Measurements from ENCODE around the gene RILPL1.
"Not testable (repeated sequence)": the region's sequence is repeated elsewhere in the genome, so short reads cannot be mapped to it uniquely, and the experiment has no call there.

RILPL1 gene

DNA sequence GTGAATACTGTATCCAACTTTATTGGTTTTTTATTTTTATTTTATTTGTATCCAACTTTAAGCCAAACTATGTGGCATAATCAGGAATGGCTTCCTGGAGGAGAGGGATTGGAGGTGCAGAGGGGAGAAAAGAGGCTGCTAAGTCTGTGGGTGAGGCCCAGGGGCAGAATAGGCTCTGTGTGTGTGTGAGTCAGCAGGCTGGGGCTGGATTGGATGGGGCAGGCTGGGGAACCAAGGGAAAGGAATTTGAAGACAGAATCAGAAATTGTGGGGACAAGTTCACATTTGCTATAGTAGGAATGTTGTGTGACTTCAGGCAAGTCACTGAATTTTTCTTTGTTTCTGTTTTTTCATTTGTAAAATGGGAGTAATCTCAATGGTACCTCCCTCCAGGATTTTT lies 12.8 kb upstream of the RILPL1 start:
- Histone ChIP-seq H3K9me3 (no peaks in the 10 kb centered on the region), H3K36me3 (no peaks in the 10 kb centered on the region), H3K4me1 (no peaks in the 10 kb centered on the region), H3K4me3 (ENCODE audit: low read depth, low read length) (no peak overlapping the region), H3K27me3 (no peaks in the 10 kb centered on the region)
- TF ChIP-seq, protein P1, sequence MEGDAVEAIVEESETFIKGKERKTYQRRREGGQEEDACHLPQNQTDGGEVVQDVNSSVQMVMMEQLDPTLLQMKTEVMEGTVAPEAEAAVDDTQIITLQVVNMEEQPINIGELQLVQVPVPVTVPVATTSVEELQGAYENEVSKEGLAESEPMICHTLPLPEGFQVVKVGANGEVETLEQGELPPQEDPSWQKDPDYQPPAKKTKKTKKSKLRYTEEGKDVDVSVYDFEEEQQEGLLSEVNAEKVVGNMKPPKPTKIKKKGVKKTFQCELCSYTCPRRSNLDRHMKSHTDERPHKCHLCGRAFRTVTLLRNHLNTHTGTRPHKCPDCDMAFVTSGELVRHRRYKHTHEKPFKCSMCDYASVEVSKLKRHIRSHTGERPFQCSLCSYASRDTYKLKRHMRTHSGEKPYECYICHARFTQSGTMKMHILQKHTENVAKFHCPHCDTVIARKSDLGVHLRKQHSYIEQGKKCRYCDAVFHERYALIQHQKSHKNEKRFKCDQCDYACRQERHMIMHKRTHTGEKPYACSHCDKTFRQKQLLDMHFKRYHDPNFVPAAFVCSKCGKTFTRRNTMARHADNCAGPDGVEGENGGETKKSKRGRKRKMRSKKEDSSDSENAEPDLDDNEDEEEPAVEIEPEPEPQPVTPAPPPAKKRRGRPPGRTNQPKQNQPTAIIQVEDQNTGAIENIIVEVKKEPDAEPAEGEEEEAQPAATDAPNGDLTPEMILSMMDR (IDR thresholded peaks at IDR 0.05; ENCODE audit: low read depth, low read length): no peak
- DNase-seq: no peak

DNA sequence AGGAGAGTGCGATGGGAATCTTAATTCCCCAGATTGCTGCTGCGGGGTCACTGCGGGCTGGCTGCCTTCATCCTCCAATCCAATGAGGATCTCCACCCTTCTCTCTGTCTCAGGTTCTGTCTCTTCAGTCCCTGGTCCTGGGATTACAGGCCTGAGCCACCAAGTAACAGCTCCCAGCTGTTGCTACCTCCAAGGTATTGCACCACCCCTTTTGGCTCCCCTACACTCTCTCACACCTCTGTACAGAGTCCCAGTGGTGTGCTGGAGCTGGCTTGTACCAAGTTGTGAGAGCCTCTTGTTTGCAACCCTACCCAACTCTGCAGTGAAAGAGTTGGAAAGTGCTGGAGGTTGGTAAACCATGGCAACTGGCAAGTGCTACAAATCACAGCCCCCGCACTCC lies 10.0 kb upstream of the RILPL1 start:
- Histone ChIP-seq H3K4me1 (no peaks in the 10 kb centered on the region), H3K27me3 (no peaks in the 10 kb centered on the region), H3K36me3 (no peaks in the 10 kb centered on the region), H3K9me3 (no peaks in the 10 kb centered on the region), H3K4me3 (ENCODE audit: low read depth, low read length) (no peak overlapping the region)
- TF ChIP-seq, protein P1 (IDR thresholded peaks at IDR 0.05; ENCODE audit: low read depth, low read length): no peak
- no peak for DNase-seq

DNA sequence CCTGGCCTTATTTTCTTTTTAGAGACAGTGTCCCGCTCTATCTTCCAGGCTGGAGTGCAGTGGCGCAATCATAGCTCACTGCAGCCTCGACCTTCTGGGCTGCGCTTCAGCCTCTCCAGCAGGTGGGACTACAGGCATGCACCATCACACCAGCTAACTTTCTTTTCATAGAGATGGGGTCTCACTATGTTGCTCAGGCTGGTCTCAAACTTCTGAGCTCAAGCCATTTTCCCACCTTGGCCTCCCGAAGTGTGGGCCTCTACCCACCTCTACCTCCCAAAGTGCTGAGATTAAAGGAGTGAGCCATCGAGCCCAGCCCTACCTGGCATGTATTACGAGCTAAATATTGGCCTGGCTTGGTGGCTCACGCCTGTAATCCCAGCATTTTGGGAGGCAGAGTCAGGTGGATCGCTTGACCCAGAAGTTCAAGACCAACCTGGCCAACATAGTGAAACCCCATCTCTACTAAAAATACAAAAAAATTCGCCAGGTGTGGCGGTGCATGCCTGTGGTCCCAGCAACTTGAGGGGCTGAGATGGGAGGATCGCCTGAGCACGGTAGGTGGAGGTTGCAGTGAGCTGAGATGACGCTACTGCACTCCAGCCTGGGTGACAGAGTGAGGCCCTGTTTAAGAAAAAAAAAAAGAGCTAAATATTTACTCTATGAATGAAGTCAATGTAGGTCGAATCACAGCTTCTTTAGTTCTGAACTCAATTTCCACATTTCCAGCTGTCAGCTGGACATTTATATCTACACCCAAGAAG lies 7.6 kb upstream of the RILPL1 start:
- no peaks in the 10 kb centered on the region for H3K9me3 ChIP-seq
- TF ChIP-seq, protein P1 (IDR thresholded peaks at IDR 0.05; ENCODE audit: low read depth, low read length): no peak

DNA sequence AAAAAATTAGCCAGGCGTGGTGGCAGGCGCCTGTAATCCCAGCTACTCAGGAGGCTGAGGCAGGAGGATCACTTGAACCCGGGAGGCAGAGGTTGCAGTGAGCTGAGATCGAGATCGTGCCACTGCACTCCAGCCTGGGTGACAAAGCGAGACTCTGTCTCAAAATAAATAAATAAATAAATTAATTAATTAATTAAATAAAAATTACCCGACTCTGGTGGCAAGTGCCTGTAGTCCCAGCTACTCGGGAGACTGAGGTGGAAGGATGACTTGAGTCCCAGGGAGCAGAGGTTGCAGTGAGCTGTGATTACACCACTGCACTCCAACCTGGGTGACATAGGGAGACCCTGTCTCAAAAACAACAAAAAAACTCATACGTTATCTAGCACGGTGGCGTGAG lies 2.4 kb upstream of the RILPL1 start:
- H3K27me3 ChIP-seq; H3K9me3 ChIP-seq; DNase-seq; H3K4me1 ChIP-seq; H3K4me3 ChIP-seq (ENCODE audit: low read depth, low read length); H3K36me3 ChIP-seq: not testable (repeated sequence)

More for the DNA sequence above, 7.6 kb upstream of the RILPL1 start:
- H3K4me1 ChIP-seq: no peaks in the 10 kb centered on the region
- H3K27me3 ChIP-seq: no peaks in the 10 kb centered on the region
- H3K36me3 ChIP-seq: no peaks in the 10 kb centered on the region
- H3K4me3 ChIP-seq (ENCODE audit: low read depth, low read length): no peak overlapping the region
- DNase-seq: no peak

DNA sequence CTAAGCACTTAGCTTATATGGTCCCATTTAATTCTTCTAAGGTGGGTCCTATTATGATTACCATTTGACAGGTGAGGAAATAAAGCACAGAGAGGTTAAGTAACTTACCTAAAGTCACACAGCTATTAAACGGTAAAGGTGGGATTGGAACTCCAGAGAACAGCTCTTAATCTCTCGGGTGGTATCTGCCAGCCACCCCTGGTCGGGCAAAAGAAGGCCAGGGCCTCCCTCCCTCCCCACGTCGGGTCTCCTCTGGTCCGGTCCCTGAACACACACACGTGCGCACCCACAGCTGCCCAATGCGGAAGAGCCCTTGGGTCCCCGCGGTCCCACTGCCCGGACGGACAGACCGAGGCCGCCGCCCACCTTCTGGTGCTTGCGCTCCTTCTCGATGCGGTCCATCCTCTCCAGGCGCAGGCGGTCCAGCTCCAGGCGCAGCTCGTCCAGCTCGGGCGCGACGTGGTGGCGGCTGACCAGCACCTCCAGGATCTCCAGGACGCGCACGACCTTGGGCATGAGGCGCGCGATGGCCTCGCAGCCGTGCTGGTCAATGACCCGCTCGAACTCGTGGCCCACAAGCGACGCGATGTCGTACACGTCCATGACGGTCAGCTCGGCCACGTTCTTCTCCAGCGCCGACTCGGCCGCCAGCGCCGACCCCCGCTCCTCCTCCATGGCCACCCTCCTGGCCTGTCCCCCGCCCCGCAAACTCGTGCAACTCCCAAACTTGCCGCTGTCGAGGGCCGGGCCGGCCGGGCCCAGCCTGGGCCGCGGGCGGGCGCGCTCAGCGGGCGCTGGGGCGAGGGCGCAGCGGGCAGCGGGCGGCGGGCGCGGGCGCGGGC lies 490 bp downstream of the RILPL1 start:
- H3K27me3 ChIP-seq: no peaks in the 10 kb centered on the region
- H3K9me3 ChIP-seq: no peaks in the 10 kb centered on the region; the same call in 1 of the 2 replicates
- no peaks in the 10 kb centered on the region; the same call in 1 of the 2 replicates for H3K4me1 ChIP-seq
- H3K4me3 ChIP-seq (ENCODE audit: low read depth, low read length): peak overlapping the region; percentile 70
- no peaks in the 10 kb centered on the region for H3K36me3 ChIP-seq
- TF ChIP-seq, protein P1 (IDR thresholded peaks at IDR 0.05; ENCODE audit: low read depth, low read length): no peak
- DNase-seq: peak; percentile 50

DNA sequence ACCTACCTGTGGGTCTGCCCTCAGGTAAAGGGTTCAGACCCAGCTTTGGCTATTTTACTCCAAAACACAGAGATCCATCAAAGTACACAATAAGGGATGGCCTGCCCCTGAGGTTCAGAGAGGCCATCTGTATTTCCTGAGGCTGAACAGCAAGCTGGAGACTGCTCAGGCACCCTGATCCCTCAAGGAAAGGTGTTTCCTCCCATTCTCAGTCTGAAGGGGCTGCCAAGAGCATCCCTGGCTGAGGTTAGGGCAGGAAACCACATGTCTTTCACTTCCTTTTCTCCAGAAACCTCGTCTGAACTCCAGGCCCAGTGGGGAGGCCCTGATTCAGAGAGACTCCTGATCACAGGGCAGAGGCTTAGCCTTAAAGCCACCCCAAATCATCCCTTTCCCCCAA lies 1.5 kb downstream of the RILPL1 start:
- TF ChIP-seq, protein P1 (IDR thresholded peaks at IDR 0.05; ENCODE audit: low read depth, low read length): no peak
- no peak for DNase-seq
- H3K4me3 ChIP-seq (ENCODE audit: low read depth, low read length): no peak overlapping the region
- H3K9me3 ChIP-seq: no peaks in the 10 kb centered on the region; the same call in 1 of the 2 replicates
- H3K4me1 ChIP-seq: no peaks in the 10 kb centered on the region; the same call in 1 of the 2 replicates
- no peaks in the 10 kb centered on the region for H3K36me3 ChIP-seq
- H3K27me3 ChIP-seq: no peaks in the 10 kb centered on the region
